ENCODE data around the gene MROH7.

MROH7 gene

DNA sequence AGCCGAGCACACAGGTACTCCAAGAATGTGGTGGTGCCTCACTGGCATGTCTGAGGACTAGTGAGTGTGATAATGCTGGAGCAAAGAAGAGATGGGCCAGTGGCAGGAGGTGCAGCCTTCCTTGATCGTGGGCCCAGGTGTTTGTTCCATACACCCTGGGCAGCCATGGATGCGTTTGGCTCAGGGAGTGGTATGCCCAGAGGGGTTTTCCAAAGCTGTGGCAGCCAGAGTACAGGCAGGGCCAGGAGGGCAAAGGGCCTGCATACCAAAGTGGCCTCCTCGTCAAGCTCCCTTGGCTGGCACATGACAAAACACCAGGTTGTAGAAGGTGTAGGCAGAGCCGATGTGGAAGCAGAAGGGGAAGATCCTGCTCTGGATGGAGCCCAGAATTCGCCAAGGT, 103.7 kb downstream of the MROH7 start:
- no peak for DNase-seq

- DNase-seq = no peak
These were observed 104.3 kb downstream of the MROH7 start for GRCh38 chr1:54745864-54746263.

- DNase-seq = no peak
These were observed 106.7 kb downstream of the MROH7 start for GRCh38 chr1:54748094-54748835.

- no peak for DNase-seq
These were observed 109.0 kb downstream of the MROH7 start for GRCh38 chr1:54750596-54750995.

GRCh38 chr1:54751426-54751825, 109.8 kb downstream of the MROH7 start:
- no peak for DNase-seq

GRCh38 chr1:54754045-54754444, 112.5 kb downstream of the MROH7 start:
- no peak for DNase-seq

DNA sequence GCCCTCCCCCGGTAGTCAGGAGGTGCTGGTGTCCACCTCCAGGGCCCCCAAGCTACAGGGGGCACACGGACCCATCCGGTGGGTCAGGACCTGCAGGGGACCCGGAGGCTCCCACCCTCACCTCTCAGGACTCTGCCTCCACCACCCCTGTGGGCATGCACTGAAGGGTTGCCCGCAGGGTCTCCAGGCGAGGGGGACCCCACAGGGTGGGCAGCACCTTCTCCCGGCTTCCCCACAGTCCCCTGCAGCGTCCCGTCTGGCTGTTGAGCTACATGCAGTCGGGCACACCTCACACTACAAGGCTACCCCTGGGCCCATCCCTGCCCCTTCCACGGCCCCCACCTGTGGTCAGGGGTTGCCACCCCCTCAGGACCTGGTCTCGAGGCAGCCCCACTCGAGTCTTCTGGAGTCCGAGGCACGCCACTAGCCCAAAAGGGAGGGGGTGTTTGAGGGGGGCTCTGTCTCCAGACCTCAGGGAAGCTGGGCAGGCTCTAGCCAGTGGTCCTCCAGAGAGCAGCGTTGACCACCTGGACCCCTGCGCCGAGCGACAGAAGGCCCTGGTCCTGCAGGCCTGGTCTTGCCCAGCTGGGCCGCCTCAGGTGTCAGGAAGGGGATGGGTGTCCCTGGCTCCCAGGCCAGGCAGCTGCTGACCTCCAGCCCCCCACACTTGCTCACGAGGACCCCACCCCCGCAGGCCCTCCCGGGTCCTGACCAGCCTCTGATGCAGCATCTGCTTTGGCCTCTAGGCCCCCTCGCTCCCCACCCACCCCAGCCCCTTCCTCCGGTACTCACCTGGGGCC, 113.1 kb downstream of the MROH7 start:
- DNase-seq = no peak

DNA sequence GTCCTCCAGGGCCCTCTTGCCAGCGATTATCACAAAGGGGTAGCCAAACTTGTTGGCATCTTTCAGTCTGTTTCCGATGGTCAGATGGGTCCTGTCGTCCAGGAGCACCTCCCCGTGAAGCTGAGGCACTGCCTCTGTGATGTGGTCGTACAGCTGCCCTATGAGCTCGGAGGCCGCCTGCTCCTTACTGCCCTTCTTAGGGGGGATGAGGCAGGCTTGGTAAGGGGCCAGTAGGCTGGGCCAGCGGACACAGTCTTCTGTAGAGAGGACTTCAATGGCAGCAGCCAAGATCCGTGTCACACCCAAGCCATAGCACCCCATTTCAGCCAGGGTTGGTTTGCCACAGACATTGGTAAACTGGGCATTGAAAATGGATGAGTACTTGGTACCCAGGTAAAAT, 116.2 kb downstream of the MROH7 start:
- no peak for DNase-seq

- DNase-seq = no peak
These were observed 117.2 kb downstream of the MROH7 start for GRCh38 chr1:54758678-54759348.

Data from NCI-H446 treated with DMSO at 0.1 percent for 48 hours (cell line).